Fibroblast of the conjunctiva (primary cell): ENCODE measurements around the gene RNF212B.

Experiments used
- DNase-seq: peaks from one replicate; pipeline ENCODE4 v3.0.0-alpha.2; 2010; ENCODE audit warnings: low read depth

The RNF212B gene

GRCh38 chr14:23296012-23296777 lies 58.5 kb downstream of the RNF212B start:
- no peak for DNase-seq

GRCh38 chr14:23297096-23297495 lies 59.4 kb downstream of the RNF212B start:
- DNase-seq = no peak

GRCh38 chr14:23297611-23298277 lies 60.0 kb downstream of the RNF212B start:
- no peak for DNase-seq

GRCh38 chr14:23299211-23299957 lies 61.6 kb downstream of the RNF212B start:
- peak; percentile 71 for DNase-seq

- no peak for DNase-seq
Observed at GRCh38 chr14:23299986-23300686, 62.4 kb downstream of the RNF212B start.

- DNase-seq = no peak
Observed at GRCh38 chr14:23300687-23301223, 63.0 kb downstream of the RNF212B start.

- DNase-seq = peak; percentile 98
Observed at GRCh38 chr14:23301288-23301968, 63.7 kb downstream of the RNF212B start.

- no peak for DNase-seq
Observed at GRCh38 chr14:23301969-23302289, 64.2 kb downstream of the RNF212B start.

GRCh38 chr14:23302290-23303225 lies 64.8 kb downstream of the RNF212B start, which contains the start of gene PPP1R3E:
Gene PPP1R3E, minus strand, starts transcription at chr14:23302859. Its CDS starts 283 bp downstream, at chr14:23302576.
- DNase-seq = no peak

GRCh38 chr14:23306412-23307145 lies 68.8 kb downstream of the RNF212B start, which contains the start of gene BCL2L2:
Gene BCL2L2, plus strand, starts transcription at chr14:23306833. Its CDS starts 935 bp downstream, at chr14:23307768.
- DNase-seq = peak; percentile 63

GRCh38 chr14:23307146-23307530 lies 69.4 kb downstream of the RNF212B start:
- DNase-seq = no peak

GRCh38 chr14:23307687-23308644 lies 70.2 kb downstream of the RNF212B start:
- DNase-seq = no peak

- DNase-seq = no peak
Observed at GRCh38 chr14:23308721-23309445, 71.1 kb downstream of the RNF212B start.

GRCh38 chr14:23310546-23310945 lies 72.8 kb downstream of the RNF212B start:
- no peak for DNase-seq

- no peak for DNase-seq
Observed at GRCh38 chr14:23316300-23316699, 78.6 kb downstream of the RNF212B start.

- no peak for DNase-seq
Observed at GRCh38 chr14:23319746-23320583, 82.2 kb downstream of the RNF212B start.
